ENCODE results near the gene SP2. TPM values are rescaled to one million over a fixed set of nuclear protein-coding genes. Genes with fewer than 3 reads are reported as not detected.
A peak's percentile ranks its signal among the peaks of the same experiment; 100 is the strongest.

SP2 gene
- total RNA-seq, 2 donors from 2014 or later: 21.7 to 22.3 TPM

DNA sequence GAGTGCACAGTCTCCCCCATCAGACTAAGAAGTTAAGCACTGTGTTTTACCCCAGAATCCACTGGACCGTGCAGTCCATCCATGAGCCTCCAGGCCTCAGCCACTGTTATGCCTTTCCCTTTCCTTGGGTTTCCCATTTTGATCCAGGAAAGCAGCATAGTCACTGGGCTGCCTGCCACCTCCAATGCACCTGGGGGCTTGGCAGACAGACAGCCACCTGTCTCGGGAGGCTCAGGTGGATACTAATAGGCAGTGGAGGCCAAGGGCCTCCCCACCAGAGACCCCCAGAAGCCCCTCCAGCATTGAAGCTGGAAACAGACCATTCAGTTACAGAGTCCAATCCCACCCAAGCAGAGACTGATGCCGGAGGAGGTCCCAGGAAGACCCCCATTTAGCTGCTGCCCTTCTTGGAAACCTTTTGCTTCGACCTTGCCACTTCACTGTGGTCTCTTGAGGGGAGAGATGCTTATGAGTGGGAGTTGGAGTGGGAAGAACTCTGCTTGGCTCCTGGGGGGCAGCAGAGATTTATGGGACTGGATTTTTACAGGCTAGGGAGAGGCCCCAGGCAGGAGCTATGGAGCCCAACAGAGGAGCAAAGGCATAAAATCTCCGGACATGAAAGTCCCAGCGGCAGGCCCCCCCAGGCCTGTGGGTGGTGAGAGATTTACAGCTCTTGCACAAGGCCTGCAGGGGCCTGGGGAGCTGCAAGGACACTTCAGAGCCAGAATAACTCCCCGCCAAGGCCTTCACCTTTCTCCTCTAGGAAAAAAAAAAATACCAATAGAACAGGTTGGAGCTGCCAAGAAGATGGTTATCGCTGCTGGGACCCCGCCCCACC lies 12.2 kb upstream of the SP2 start:
- intact Hi-C loops (cut with DNase I, micrococcal nuclease): no loop called here
- DNase-seq: peak; percentile 63 to 78
- no peak for ATAC-seq

DNA sequence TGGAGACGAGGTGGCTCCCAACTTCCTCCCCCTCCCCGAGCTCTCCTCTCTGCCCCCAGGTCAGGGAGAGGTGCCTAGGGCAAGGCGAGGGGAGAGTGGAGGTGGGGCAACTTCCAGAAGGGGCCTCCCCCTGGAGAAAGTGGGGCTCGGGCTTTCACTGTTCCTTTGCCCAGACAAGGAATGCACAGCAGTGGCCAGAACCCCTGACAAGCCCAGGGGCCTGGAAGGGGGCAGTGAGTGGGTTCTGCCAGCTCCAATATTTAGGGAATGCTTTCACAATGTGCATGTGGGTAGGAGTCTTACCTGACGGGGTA lies 11.7 kb upstream of the SP2 start:
- DNase-seq: no peak
- intact Hi-C loops (cut with DNase I, micrococcal nuclease): no loop called here
- ATAC-seq: peak; percentile 63

DNA sequence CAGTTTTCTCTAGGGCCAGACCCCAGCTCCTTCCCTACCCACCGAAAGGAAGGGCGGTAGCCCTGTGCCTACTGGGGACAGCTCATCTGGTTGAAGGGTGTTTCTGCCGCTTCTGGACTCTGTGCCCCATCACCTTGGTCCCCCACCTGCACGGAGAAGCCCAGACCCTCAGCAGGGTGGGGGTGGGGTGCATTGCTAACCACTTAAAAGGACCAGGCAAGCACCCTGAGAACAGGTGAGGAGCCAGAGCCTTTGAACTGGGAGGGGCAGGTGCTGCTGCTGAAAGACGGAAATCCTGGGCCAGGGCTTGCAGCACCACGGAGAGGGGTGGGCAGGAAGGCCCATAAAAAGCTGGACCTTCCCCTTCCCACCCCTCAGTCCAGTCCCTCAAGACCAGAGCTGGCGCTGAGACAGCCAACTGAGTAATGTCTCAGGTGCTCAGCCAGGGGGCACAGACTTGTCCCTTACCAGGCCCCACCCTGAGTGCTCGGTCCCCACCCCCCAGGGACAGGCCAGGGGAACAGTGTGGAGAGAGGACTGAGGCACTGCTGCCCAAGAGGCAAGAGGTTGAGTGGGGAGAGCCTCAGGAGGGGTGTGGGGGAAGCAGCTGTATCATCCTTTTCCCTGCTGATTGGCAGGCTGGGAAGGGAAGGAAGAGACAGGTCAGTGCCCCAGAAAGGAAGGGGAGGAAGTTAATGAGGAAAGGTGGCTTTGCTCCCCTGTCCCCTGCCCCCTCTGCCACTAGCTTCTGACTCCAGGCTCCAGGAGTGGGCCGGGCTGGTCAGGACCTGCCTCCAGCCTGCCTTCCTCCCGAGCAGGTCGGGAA lies 10.9 kb upstream of the SP2 start:
- intact Hi-C loops (cut with DNase I, micrococcal nuclease): loop anchor here in 1 of 2 donors (5.0 kb wide), 1 partner anchor 43 kb away; the partner anchor contains the start of gene SCRN2
- DNase-seq (peak; percentile 61 to 85), ATAC-seq (peak; percentile 74)

DNA sequence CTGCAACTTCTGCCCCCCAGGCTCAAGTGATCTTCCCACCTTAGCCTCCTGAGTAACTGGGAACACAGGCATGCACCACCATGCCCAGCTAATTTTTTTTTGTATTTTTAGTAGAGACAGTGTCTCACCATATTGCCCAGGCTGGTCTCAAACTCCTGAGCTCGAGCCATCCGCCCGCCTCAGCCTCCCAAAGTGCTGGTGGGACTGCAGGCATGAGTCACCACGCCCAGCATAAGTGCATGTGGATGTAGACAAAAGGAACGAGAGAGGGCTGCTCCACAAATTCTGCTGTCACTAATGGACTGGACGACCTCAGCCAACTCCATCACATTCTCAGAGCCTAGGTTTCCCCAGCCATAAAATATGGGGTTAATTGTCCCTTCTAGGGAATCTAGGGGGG lies 7.7 kb upstream of the SP2 start:
- ATAC-seq: no peak
- intact Hi-C loops (cut with DNase I, micrococcal nuclease): loop anchor here in 1 of 2 donors (5.0 kb wide), 1 partner anchor 46 kb away; the partner anchor contains the start of gene SCRN2
- DNase-seq: no peak

DNA sequence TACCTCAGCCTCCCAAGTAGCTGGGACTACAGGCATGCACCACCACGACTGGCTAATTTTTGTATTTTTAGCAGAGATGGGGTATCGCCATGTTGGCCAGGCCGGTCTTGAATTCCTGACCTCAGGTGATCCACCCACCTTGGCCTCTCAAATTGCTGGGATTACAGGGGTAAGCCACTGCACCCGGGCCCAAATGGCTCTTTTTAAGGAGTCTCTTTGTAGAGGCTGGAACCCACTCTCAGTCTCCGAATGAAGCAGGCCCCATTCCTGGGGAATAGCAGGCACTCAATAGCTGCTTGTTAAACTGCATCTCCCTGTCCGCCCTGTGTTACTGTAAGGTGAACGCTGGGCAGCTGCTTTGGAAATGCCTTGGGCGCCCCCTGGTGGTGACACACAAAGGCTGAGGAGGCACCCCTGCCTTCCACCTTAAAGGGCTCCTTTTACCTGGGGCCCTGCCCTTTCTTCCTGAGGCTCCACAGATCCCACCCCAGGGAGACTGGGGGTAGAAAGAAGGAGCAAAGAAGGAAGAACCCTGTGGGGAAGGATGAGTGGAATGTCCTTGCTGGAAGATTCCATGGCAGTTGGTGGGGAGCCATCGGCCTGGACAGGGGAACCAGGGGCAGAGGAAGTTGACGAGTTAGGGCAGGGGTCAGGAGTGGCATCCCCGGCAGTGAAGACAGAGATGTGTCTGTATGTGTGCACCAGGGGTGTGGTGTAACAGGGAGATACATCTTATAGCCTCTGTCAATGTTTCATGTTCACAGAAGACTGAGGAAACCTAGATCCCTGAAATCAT lies 6.1 kb upstream of the SP2 start:
- DNase-seq: peak; percentile 84 to 96
- intact Hi-C loops (cut with DNase I, micrococcal nuclease): loop anchor here (2.0 to 5.0 kb wide), 2 partner anchors 47 to 48 kb away; partner anchors contain the start of gene SCRN2 (in 1 of the 2)
- ATAC-seq: peak; percentile 64

DNA sequence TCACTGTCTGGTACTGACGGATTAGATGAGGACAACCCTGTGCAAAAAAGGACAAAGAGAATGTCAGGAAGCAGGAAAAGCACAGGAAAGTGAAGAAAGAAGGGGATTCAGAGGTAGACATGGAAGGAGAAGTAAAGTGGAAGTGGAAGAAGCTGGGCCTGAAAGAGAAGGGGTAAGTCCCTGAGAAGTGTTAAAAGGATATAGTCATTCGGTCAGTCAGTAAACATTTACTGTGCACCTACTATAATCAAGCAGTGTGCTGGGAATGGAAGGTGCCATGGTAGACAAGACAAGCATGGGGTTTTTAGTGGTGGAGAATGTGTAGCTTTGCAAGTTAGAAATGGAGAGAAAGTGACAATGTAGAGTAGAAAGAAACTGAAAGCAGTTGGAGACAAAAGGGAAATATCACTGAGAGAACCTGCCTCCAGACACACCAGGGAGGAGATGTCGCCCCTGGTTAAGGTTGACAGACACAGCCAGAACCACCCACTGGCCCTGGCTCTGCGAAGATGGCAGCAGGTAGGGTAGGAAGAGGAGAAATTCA lies 4.4 kb upstream of the SP2 start:
- intact Hi-C loops (cut with DNase I, micrococcal nuclease): loop anchor here in 1 of 2 donors (2.0 kb wide), 1 partner anchor 49 kb away; no protein-coding TSS in a partner anchor
- ATAC-seq (no peak), DNase-seq (no peak)

DNA sequence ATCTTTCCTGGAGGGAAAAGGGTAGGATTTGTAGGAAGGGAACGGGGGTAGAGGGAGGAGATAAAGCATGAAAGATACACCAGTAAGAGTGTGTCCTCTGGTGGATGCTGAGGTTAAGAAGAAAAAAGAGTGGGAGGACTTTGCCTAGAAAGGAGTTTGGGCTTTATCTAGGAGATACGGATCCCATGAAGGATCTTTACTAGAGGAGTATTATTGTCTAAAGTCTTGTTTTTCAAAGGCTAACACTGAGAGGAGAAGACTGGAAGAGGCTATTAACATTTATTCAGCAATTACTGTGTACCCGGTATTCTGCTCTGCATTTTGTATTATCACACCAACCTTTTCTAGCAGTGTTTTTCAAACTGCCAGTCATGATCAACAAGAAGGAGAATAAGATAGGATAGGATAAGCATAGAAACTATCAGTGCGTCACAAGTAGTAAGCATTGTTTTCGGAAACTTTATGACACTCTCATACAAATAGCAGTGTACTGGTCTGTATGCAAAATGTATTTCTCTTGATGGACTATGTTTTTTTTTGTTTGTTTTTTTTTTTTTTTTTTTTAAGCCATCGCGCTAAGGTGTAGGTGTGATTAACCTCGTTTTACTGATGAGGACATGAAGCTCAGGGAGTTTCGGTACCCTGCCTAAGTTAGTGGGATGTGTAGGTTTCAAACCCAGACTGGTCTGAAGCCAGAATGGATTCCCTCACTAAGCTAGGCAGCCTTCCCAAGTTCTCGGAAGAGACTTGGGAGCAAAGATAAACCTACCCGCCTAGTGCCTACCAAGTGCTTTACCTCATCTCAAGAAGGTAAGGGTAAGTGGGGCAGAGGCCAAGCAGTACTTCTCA lies 1.3 kb upstream of the SP2 start:
- intact Hi-C loops (cut with DNase I, micrococcal nuclease): no loop called here

DNA sequence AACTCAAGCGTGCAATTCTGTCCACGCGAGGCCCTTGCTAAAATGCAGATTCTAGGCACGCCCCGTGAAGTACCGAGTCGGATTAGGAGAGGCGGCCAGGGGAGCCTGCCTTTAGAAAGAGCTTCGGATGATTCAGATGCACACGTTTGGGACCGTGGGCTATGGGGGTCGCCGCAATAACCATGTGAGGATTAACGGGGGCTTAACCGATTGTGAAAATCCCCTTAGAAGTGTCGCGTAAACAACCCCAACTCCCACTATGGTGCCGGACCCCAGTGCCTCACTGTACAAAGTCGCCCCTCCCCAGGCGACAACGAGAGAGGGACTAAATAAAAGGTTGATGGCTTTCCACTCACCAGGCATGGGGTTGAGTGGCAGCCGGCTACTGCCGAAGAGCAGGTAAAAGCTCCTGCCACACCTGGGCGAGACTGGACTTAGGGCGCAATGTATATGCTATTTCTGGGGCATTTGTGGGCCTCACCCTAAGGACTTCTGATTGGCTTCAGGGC lies 635 bp upstream of the SP2 start:
- intact Hi-C loops (cut with DNase I, micrococcal nuclease): no loop called here
- ATAC-seq (no peak), DNase-seq (peak; percentile 55 to 62)

More for the DNA sequence above, 1.3 kb upstream of the SP2 start:
- ATAC-seq (peak; percentile 27), DNase-seq (no peak)

DNA sequence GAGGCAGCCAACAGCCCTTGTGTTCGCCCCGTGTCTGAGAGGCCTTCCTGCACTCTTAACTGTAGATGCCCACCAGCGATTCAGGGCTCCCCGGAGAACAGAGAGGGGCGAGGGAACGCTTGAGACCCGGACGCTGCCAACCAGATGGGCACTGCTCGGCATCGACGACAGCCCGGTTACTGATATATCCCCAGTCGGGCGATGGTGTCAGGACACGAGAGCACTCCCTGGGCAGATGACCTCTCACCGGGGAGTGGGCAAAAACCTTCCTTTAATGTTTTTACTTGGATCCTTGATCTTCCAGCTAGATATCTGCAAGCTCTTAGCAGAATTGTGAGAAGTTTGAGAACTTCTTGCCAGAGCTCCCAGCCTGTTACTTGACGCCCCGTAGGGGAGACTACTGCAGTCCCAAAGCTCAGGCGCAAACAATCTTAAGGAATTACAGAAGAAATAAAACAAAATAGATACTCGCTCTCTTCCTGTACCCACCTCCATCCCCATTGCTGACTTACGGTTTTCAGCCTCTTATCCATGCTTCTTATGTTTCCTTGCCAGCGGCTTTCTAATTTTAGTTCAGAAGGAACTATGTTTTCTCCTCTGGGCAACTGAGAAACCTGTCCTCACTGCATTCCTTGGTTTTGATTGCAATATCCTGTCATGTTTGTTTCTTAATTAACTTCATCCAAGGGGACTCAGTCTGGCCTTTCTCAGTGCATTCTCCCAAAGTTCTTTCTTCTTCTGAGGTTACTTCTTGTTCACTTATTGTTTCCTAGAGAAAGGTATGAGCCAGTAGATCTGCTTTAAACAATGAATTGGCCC lies 845 bp downstream of the SP2 start:
- intact Hi-C loops (cut with DNase I, micrococcal nuclease): no loop called here
- DNase-seq: no peak
- no peak for ATAC-seq

DNA sequence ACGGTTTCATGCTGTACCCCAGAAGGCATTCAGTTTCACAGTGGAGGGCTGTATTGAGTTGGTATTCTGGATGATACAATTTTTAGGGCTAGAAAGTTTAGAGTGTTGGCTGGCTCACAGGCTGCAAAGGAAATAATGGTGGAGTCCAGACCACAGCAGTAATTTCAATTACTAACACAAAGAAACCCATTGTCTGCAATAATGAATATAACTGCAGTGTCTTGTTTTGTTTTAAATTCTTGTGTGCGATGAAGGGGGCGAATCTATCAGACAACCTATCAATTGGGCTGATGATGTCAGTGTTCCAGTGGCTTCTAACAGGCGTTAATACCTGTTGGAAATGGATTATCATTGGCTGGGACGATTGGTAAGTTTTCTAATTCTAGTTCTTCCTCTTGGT lies 1.5 kb downstream of the SP2 start:
- intact Hi-C loops (cut with DNase I, micrococcal nuclease): no loop called here
- DNase-seq: no peak
- no peak for ATAC-seq

DNA sequence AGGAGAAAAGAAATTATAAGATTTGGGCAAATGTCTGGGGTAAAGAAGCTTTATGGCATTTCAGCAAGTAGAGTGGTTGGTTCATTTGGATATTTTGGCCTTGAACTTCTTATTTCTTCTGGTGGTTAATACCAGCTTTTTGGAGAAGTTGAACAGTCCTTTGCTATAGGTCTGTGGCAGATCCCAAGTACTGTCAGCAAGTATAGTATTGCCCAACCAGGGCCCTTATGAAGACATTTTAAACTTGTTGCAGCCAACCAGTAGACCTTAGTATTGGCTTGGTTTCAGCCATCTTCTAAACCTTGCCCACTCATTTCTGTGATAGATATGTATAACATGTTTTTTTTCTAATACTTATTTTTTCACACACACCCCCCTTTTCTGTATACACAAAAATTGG lies 2.2 kb downstream of the SP2 start:
- intact Hi-C loops (cut with DNase I, micrococcal nuclease): no loop called here
- ATAC-seq (no peak), DNase-seq (no peak)

DNA sequence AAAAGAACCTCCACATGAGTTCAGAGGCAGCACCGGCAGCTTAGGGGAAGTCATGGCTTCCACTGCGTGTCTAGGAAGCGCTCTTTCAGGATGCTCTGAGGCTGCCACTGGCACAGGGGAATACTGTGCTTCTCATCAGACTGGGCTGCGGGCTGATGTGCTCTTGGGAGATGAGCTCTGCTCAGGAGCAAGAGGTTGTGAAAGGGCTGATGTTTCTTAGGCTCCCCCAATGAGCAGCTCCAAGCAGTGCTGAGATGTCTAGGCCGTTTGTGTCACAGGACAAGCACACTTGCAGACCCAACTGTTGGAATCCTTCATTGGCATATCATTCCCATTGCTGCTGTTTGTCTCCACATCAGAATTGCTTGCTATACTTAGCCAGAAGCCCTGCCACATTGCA lies 3.6 kb downstream of the SP2 start:
- intact Hi-C loops (cut with DNase I, micrococcal nuclease): no loop called here
- DNase-seq (no peak), ATAC-seq (no peak)

DNA sequence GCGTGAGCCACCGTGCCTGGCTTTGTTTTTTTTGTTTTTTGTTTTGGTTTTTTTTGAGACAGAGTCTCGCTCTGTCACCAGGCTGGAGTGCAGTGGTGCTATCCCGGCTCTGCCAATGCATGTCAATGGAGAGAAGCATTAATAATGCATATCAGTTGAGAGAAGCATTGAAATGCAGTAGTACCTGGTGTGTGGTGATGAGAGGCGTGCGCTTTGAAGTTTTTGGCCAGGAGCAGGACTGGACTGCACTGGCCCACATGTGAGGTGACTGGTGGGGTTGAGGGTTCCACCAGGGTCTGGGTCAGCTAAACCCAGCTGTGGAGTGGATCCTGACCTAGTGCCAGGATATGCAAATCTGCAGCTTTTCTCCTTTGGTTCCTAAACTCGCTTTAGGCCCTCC lies 5.4 kb downstream of the SP2 start:
- no peak for DNase-seq
- intact Hi-C loops (cut with DNase I, micrococcal nuclease): no loop called here
- ATAC-seq: no peak

DNA sequence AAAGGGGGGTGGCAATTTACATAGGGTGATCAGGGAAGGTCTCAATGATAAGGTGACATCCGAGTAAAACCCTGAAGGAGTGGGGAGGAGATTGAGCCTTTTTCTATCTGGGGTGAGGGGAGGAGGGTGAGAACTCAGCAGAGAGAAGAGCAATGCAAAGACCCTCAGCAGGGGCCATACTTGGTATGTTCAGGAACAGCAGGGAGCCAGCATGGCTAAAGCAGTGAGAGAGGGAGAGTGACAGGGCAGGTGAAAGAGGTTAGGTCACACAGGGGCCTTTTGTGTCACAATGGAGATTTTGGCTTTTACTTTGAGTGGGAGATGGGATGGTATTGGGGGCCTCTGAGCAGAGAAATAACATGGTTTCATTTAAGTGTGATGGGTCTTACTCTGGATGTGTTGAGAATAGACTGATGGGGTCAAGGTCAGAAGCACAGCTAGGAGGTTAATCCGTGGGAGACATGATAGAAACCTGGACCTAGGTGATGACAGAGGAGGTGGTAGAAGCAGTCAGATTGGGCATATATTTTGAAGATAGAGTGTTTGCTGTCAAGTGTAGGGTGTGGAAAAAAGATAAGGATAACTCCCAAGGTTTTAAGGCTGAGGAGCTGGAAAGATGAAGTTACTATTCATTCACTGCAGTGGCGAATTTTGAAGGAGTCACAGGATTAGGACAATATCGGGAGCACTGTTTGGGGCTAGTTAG lies 6.2 kb downstream of the SP2 start:
- no peak for ATAC-seq
- intact Hi-C loops (cut with DNase I, micrococcal nuclease): no loop called here
- DNase-seq: no peak

DNA sequence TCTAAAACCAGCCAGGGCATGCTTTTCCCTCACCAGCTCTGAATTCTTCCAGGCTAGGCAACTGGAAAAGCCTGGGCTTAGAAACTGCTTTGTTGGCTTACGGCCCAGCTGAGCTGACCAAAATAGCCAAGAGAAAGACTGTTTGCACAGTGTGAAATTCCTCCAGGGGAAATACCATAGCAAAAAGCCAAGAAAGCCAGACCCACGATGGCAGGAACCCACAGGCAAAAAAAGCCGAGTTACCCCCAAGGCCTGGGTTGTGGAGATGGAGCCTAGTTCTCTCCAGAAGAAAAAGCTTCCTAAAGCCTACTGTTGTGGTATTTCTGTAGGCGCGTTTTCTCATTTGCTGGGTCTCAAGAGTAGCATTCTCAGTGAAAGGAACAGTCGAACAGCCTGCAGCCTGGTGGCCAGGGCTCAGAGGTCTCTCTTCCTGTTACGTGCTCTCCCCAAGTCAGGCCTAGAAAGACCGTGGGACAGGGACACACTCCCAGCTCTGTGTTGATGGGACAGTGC lies 9.2 kb downstream of the SP2 start:
- ATAC-seq (no peak), DNase-seq (peak in 1 of 2 donors; percentile 36)
- intact Hi-C loops (cut with DNase I, micrococcal nuclease): no loop called here

DNA sequence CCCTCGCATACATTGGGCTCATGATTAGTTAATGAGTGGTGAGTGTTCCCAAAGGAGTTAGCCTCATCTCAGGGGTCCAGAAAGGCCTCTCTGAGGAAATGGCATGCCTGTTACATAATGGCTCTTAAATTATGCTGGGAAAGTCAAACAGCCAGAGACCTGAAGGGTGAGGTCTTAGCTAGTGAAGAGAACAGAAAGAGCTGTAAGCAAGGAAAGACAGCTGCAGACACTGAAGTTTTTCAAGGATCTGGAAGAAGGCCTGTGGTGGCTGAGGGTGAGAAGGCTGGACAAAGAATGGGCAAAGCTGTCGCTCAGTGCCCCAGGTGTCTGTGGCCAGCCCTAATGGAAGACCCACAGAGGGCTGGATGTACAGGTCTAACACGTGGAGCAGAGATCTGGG lies 10.4 kb downstream of the SP2 start:
- intact Hi-C loops (cut with DNase I, micrococcal nuclease): no loop called here
- DNase-seq: no peak
- no peak for ATAC-seq
